Neuronal stem cell (in vitro differentiated cells): ENCODE results near the gene AGBL3.

Source experiments
- DNase-seq: peaks from one replicate; pipeline ENCODE4 v3.0.0-alpha.2; 2013; ENCODE audit warnings: low spot score
- H2AFZ ChIP-seq: one replicate; pipeline ENCODE4 v1.6.1; 2013; ENCODE audit warnings: mild to moderate bottlenecking, low read length, inconsistent platforms
- H2AK5ac ChIP-seq: 2 replicates; pipeline ENCODE4 v1.6.1; 2013; ENCODE audit warnings: low read depth, mild to moderate bottlenecking, inconsistent platforms, low read length, moderate library complexity, mixed read lengths
- H2BK120ac ChIP-seq: 2 replicates; pipeline ENCODE4 v1.6.1; 2013; ENCODE audit warnings: low read depth, mild to moderate bottlenecking, inconsistent platforms, low read length, moderate library complexity, mixed read lengths
- H2BK12ac ChIP-seq: one replicate; pipeline ENCODE4 v1.6.1; 2013; ENCODE audit warnings: low read length, inconsistent platforms
- H2BK15ac ChIP-seq: 2 replicates; pipeline ENCODE4 v1.6.1; 2013; ENCODE audit warnings: mild to moderate bottlenecking, low read length, inconsistent platforms, mixed read lengths
- H2BK5ac ChIP-seq: one replicate; pipeline ENCODE4 v1.6.1; 2013; ENCODE audit warnings: inconsistent platforms, mild to moderate bottlenecking, low read length, moderate library complexity
- H3K14ac ChIP-seq: one replicate; pipeline ENCODE4 v1.6.1; 2013; ENCODE audit warnings: low read length, inconsistent platforms
- H3K18ac ChIP-seq: 2 replicates; pipeline ENCODE4 v1.6.1; 2013; ENCODE audit warnings: low read length, inconsistent platforms
- H3K23ac ChIP-seq: 2 replicates; pipeline ENCODE4 v1.6.1; 2013; ENCODE audit warnings: low read depth, mild to moderate bottlenecking, mixed read lengths, low read length, inconsistent platforms; ENCODE audit not compliant: poor library complexity
- H3K27ac ChIP-seq: replicated peaks from 3 replicates; pipeline ENCODE4 v1.5.1; 2013; ENCODE audit warnings: low read length, inconsistent platforms
- H3K27me3 ChIP-seq, 3 experiments: 2 replicates each; pipeline ENCODE4 v1.6.1; 2013; ENCODE audit warnings: low read length in 3 of 3, mild to moderate bottlenecking in 2 of 3, inconsistent platforms in 1 of 3, low read depth in 1 of 3, mixed read lengths in 1 of 3, moderate library complexity in 1 of 3; ENCODE audit not compliant: control insufficient read depth in 3 of 3, insufficient read depth in 3 of 3
- H3K36me3 ChIP-seq, 2 donors: replicated peaks in 1 of 2; 2 replicates each; pipeline ENCODE4 v1.6.1; 2013; ENCODE audit warnings: low read length in 2 of 2; ENCODE audit not compliant: control insufficient read depth in 2 of 2, insufficient read depth in 2 of 2
- H3K4ac ChIP-seq: 2 replicates; pipeline ENCODE4 v1.6.1; 2013; ENCODE audit warnings: inconsistent platforms, mild to moderate bottlenecking, low read length, moderate library complexity
- H3K4me1 ChIP-seq, 2 donors: 1 replicate in 1 of 2; 2 replicates in 1 of 2; pipeline ENCODE4 v1.6.1; 2013; ENCODE audit warnings: low read length in 2 of 2, low read depth in 1 of 2; ENCODE audit not compliant: control insufficient read depth in 2 of 2, insufficient read depth in 1 of 2
- H3K4me2 ChIP-seq: one replicate; pipeline ENCODE4 v1.6.1; 2013; ENCODE audit warnings: mild to moderate bottlenecking, low read length, inconsistent platforms; ENCODE audit not compliant: insufficient read depth, poor library complexity, severe bottlenecking
- H3K4me3 ChIP-seq, 2 donors: 2 replicates each; pipeline ENCODE4 v1.5.1; 2013; ENCODE audit warnings: low read length in 2 of 2, mild to moderate bottlenecking in 2 of 2, inconsistent platforms in 1 of 2, moderate library complexity in 1 of 2
- H3K79me1 ChIP-seq: one replicate; pipeline ENCODE4 v1.6.1; 2013; ENCODE audit warnings: low read depth, mild to moderate bottlenecking, inconsistent platforms, low read length, moderate library complexity
- H3K9ac ChIP-seq: one replicate; pipeline ENCODE4 v1.6.1; 2013; ENCODE audit warnings: mild to moderate bottlenecking, low read depth, low read length, inconsistent platforms; ENCODE audit not compliant: poor library complexity
- H3K9me3 ChIP-seq, 2 donors: replicated peaks in 1 of 2; 2 replicates each; pipeline versions ENCODE3 to v1.6.1; 2013; ENCODE audit warnings: low read length in 2 of 2, mild to moderate bottlenecking in 2 of 2, inconsistent platforms in 1 of 2, low read depth in 1 of 2, mixed read lengths in 1 of 2, moderate library complexity in 1 of 2; ENCODE audit not compliant: control insufficient read depth in 2 of 2, insufficient read depth in 1 of 2
- H4K8ac ChIP-seq: one replicate; pipeline ENCODE4 v1.6.1; 2013; ENCODE audit warnings: low read depth, mild to moderate bottlenecking, inconsistent platforms, low read length, moderate library complexity
- H4K91ac ChIP-seq: one replicate; pipeline ENCODE4 v1.6.1; 2013; ENCODE audit warnings: low read length, low read depth, mild to moderate bottlenecking, inconsistent platforms; ENCODE audit not compliant: poor library complexity
- WGBS, 2 donors: extraction: QIAGEN DNeasy Blood & Tissue Kit; methylation state at CpG; one replicate each; pipeline ENCODE4 v1.1.7; 2013; ENCODE audit warnings: missing lambda C conversion rate in 2 of 2, mixed read lengths in 1 of 2; ENCODE audit not compliant: insufficient read length in 2 of 2, insufficient replicate concordance in 1 of 2; ENCODE audit errors: extremely low coverage in 2 of 2; 5-methylcytosine and 5-hydroxymethylcytosine counted together

Gene AGBL3

GRCh38 chr7:135152442-135152841 is 166.1 kb downstream of the AGBL3 start:
- H3K18ac ChIP-seq, result no peak overlapping the region
- no peak overlapping the region for H4K91ac ChIP-seq
- H3K4me1 ChIP-seq, result no peaks in the 10 kb centered on the region
- no peak overlapping the region for H2BK12ac ChIP-seq
- H3K9ac ChIP-seq, result no peak overlapping the region
- no peak overlapping the region for H3K4ac ChIP-seq
- peaks cover 4 to 18% of the 10 kb centered on the region in 2 donors for H3K9me3 ChIP-seq
- no peak overlapping the region for H3K27ac ChIP-seq
- DNase-seq, result no peak
- H3K4me3 ChIP-seq, result no peak overlapping the region
- no peaks in the 10 kb centered on the region for H3K27me3 ChIP-seq
- no peaks in the 10 kb centered on the region for H3K79me1 ChIP-seq
- no peak overlapping the region for H2BK5ac ChIP-seq
- H2AK5ac ChIP-seq, result no peak overlapping the region
- no peak overlapping the region for H2AFZ ChIP-seq
- WGBS, 2 donors, result no CpG with 5 or more reads among the region's 1 CpG
- H3K36me3 ChIP-seq, result no peaks in the 10 kb centered on the region
- no peak overlapping the region for H3K4me2 ChIP-seq
- H3K23ac ChIP-seq, result no peak overlapping the region
- no peak overlapping the region for H3K14ac ChIP-seq
- no peak overlapping the region for H4K8ac ChIP-seq
- no peak overlapping the region for H2BK15ac ChIP-seq
- no peak overlapping the region for H2BK120ac ChIP-seq

DNA sequence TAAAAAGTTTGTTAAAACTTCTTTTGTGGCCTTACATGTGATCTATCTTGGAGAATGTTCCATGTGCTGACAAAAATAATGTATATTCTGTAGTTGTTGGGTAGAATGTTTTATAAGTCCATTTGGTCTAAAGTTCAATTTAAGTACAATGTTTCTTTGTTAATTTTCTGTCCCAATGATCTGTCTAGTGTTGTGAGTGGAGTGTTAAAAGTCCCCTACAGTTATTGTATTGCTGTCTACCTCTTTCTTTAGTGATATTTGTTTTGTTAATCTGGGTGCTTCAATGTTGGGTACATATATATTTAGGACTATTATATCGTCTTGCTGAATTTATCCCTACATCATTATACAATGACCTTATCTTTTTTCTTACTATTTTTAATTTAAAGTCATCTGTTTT is 168.4 kb downstream of the AGBL3 start:
- no peak overlapping the region for H3K4ac ChIP-seq
- H3K9ac ChIP-seq, result no peak overlapping the region
- H3K79me1 ChIP-seq, result no peaks in the 10 kb centered on the region
- H4K8ac ChIP-seq, result no peak overlapping the region
- no peak overlapping the region for H3K27ac ChIP-seq
- no peaks in the 10 kb centered on the region for H3K27me3 ChIP-seq
- no peak overlapping the region for H2BK15ac ChIP-seq
- H2AK5ac ChIP-seq, result no peak overlapping the region
- no peak overlapping the region for H3K14ac ChIP-seq
- DNase-seq, result no peak
- H4K91ac ChIP-seq, result no peak overlapping the region
- H3K9me3 ChIP-seq, result peaks cover 12 to 29% of the 10 kb centered on the region in 2 donors
- H3K4me3 ChIP-seq, result no peak overlapping the region
- no peaks in the 10 kb centered on the region for H3K4me1 ChIP-seq
- H3K18ac ChIP-seq, result no peak overlapping the region
- no peak overlapping the region for H2BK5ac ChIP-seq
- WGBS, 2 donors, result no CpG with 5 or more reads among the region's 1 CpG
- H2AFZ ChIP-seq, result no peak overlapping the region
- H2BK12ac ChIP-seq, result no peak overlapping the region
- no peak overlapping the region for H3K4me2 ChIP-seq
- no peak overlapping the region for H3K23ac ChIP-seq
- H2BK120ac ChIP-seq, result no peak overlapping the region
- H3K36me3 ChIP-seq, result peaks cover 0 to 1% of the 10 kb centered on the region in 2 donors

DNA sequence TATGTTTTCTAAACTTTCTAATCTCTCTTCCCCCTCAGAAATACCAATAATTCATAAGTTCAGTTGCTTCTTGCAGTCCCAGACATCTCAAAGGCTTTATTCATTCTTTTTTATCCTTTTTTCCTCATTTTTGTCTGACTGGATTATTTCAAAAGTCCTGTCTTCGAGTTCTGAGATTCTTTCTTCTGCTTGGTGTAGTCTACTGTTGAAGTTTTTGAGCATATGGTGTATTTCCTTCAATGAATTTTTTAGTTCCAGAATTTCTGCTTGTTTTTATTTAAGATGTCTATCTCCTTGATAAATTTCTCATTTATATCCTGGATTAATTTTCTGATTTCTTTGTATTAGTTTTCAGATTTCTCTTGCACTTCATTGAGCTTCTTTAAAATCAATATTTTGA is 170.0 kb downstream of the AGBL3 start:
- no peaks in the 10 kb centered on the region for H3K27me3 ChIP-seq
- H4K91ac ChIP-seq, result no peak overlapping the region
- no peak overlapping the region for H4K8ac ChIP-seq
- no peak overlapping the region for H2BK120ac ChIP-seq
- H3K36me3 ChIP-seq, result peaks cover 0 to 6% of the 10 kb centered on the region in 2 donors
- no peaks in the 10 kb centered on the region for H3K79me1 ChIP-seq
- peaks cover 0 to 5% of the 10 kb centered on the region in 2 donors for H3K4me1 ChIP-seq
- no peak overlapping the region for H3K18ac ChIP-seq
- H3K14ac ChIP-seq, result no peak overlapping the region
- no peak overlapping the region for H2BK15ac ChIP-seq
- peaks cover 12 to 32% of the 10 kb centered on the region in 2 donors for H3K9me3 ChIP-seq
- no peak overlapping the region for H3K23ac ChIP-seq
- DNase-seq, result no peak
- H2AK5ac ChIP-seq, result no peak overlapping the region
- no peak overlapping the region for H3K4me3 ChIP-seq
- H2BK12ac ChIP-seq, result no peak overlapping the region
- no peak overlapping the region for H3K4me2 ChIP-seq
- H2AFZ ChIP-seq, result no peak overlapping the region
- no CpG with 5 or more reads among the region's 1 CpG for WGBS, 2 donors
- no peak overlapping the region for H2BK5ac ChIP-seq
- H3K4ac ChIP-seq, result no peak overlapping the region
- H3K27ac ChIP-seq, result no peak overlapping the region
- no peak overlapping the region for H3K9ac ChIP-seq

- Histone ChIP-seq H4K8ac (no peak overlapping the region), H3K4me2 (no peak overlapping the region), H3K27me3 (no peaks in the 10 kb centered on the region), H3K9me3 (peaks cover 16 to 41% of the 10 kb centered on the region in 2 donors), H2BK120ac (no peak overlapping the region), H3K36me3 (peaks cover 0 to 17% of the 10 kb centered on the region in 2 donors), H3K4me1 (peaks cover 0 to 5% of the 10 kb centered on the region in 2 donors), H3K23ac (no peak overlapping the region), H3K27ac (no peak overlapping the region), H3K18ac (no peak overlapping the region), H2AFZ (no peak overlapping the region), H2AK5ac (no peak overlapping the region), H4K91ac (no peak overlapping the region), H3K4me3 (peak overlapping the region in 1 of 2 donors; percentile 13), H2BK5ac (no peak overlapping the region), H3K9ac (no peak overlapping the region), H2BK12ac (no peak overlapping the region), H3K79me1 (no peaks in the 10 kb centered on the region), H3K14ac (no peak overlapping the region), H3K4ac (no peak overlapping the region), H2BK15ac (no peak overlapping the region)
- WGBS, 2 donors, result no CpG with 5 or more reads among the region's 1 CpG
- no peak for DNase-seq
Observed at GRCh38 chr7:135158141-135158655, 171.9 kb downstream of the AGBL3 start.
